DND-41 (cell line): ENCODE measurements around the gene IPO7.

Experiments
- ATAC-seq: fragments of 200-7000 bp; cut with Tn5 transposase; 3 replicates; pipeline ENCODE4 v1.9.1; 2021; ENCODE audit warnings: low read depth; ENCODE audit not compliant: insufficient read depth
- DNase-seq: peaks from one replicate; pipeline ENCODE4 v3.0.0-alpha.2; 2020
- H2AFZ ChIP-seq: 2 replicates; pipeline ENCODE4 v1.6.0; 2012; ENCODE audit warnings: low read depth, low read length
- H3K27ac ChIP-seq: 2 replicates; pipeline ENCODE4 v1.5.1; 2012; ENCODE audit warnings: low read length, inconsistent platforms
- H3K27me3 ChIP-seq: fragments of 200-600 bp; sonication (generic); 2 replicates; pipeline ENCODE4 v1.6.0; 2012; ENCODE audit warnings: low read length, mild to moderate bottlenecking, inconsistent platforms; ENCODE audit not compliant: insufficient read depth, poor library complexity
- H3K36me3 ChIP-seq: 2 replicates; pipeline ENCODE4 v1.5.1; 2012; ENCODE audit warnings: low read length, inconsistent platforms; ENCODE audit not compliant: insufficient read depth
- H3K4me1 ChIP-seq: 2 replicates; pipeline ENCODE4 v1.5.1; 2012; ENCODE audit warnings: mild to moderate bottlenecking, low read length; ENCODE audit not compliant: insufficient read depth
- H3K4me2 ChIP-seq: 2 replicates; pipeline ENCODE4 v1.6.0; 2012; ENCODE audit warnings: mild to moderate bottlenecking, moderate library complexity, low read length, inconsistent platforms; ENCODE audit not compliant: insufficient read depth
- H3K4me3 ChIP-seq, 2 experiments: fragments of 200-600 bp in 1 of 2; shearing (Covaris generic) in 1 of 2; 2 replicates each; pipeline ENCODE4 v1.5.1; 2012 to 2016; ENCODE audit warnings: inconsistent platforms in 2 of 2, low read length in 2 of 2, mild to moderate bottlenecking in 2 of 2, low read depth in 1 of 2, moderate library complexity in 1 of 2
- H3K79me2 ChIP-seq: 2 replicates; pipeline ENCODE4 v1.6.0; 2012; ENCODE audit warnings: low read length, inconsistent platforms; ENCODE audit not compliant: insufficient read depth
- H3K9ac ChIP-seq: 2 replicates; pipeline ENCODE4 v1.6.0; 2012; ENCODE audit warnings: low read depth, mild to moderate bottlenecking, inconsistent platforms, low read length, moderate library complexity
- H3K9me3 ChIP-seq: 2 replicates; pipeline ENCODE4 v1.5.1; 2012; ENCODE audit warnings: low read length, moderate library complexity, mild to moderate bottlenecking, inconsistent platforms; ENCODE audit not compliant: insufficient read depth, severe bottlenecking
- H4K20me1 ChIP-seq: 2 replicates; pipeline ENCODE4 v1.6.0; 2012; ENCODE audit warnings: low read length; ENCODE audit not compliant: insufficient read depth
- CTCF ChIP-seq: IDR thresholded peaks from 2 replicates; pipeline ENCODE4 v1.5.1; 2012; ENCODE audit warnings: borderline replicate concordance, low read length, moderate library complexity, mild to moderate bottlenecking; ENCODE audit not compliant: poor library complexity, severe bottlenecking; ENCODE audit errors: extremely low read depth
- EZH2 ChIP-seq: IDR thresholded peaks from 3 replicates; pipeline ENCODE4 v1.6.1; 2012; ENCODE audit warnings: borderline replicate concordance, low read depth, mild to moderate bottlenecking, moderate library complexity, low read length, inconsistent platforms; ENCODE audit not compliant: severe bottlenecking

The IPO7 gene

GRCh38 chr11:9385327-9385899 is 961 bp downstream of the IPO7 start:
- H2AFZ ChIP-seq, result peak overlapping the region; percentile 95; the same call in 1 of the 2 replicates
- H3K4me2 ChIP-seq, result peak overlapping the region; percentile 89
- H3K9me3 ChIP-seq, result no peaks in the 10 kb centered on the region
- peaks cover 45% of the 10 kb centered on the region for H4K20me1 ChIP-seq
- peak overlapping the region; percentile 98 for H3K9ac ChIP-seq
- ATAC-seq (peak; percentile 38), DNase-seq (peak; percentile 51)
- H3K4me3 ChIP-seq, result peak overlapping the region; percentile 63 to 81
- H3K4me1 ChIP-seq, result peaks cover 41% of the 10 kb centered on the region
- H3K36me3 ChIP-seq, result peaks cover 40% of the 10 kb centered on the region
- H3K79me2 ChIP-seq, result peaks cover 60% of the 10 kb centered on the region
- no peaks in the 10 kb centered on the region for H3K27me3 ChIP-seq
- TF ChIP-seq EZH2, result no peak
- peak; percentile 5 for TF ChIP-seq CTCF
- peak overlapping the region; percentile 95 for H3K27ac ChIP-seq

- H3K79me2 ChIP-seq, result peaks cover 67% of the 10 kb centered on the region
- TF ChIP-seq CTCF, result no peak
- TF ChIP-seq EZH2, result no peak
- H3K36me3 ChIP-seq, result peaks cover 40% of the 10 kb centered on the region
- ATAC-seq (no peak), DNase-seq (no peak)
- H3K27ac ChIP-seq, result peak overlapping the region; percentile 95
- H2AFZ ChIP-seq, result no peak overlapping the region
- H3K4me3 ChIP-seq, result peak overlapping the region; percentile 63 to 81; a peak in 2 of 4 replicates
- H3K9me3 ChIP-seq, result no peaks in the 10 kb centered on the region
- peak overlapping the region; percentile 89 for H3K4me2 ChIP-seq
- peak overlapping the region; percentile 98 for H3K9ac ChIP-seq
- peaks cover 49% of the 10 kb centered on the region for H4K20me1 ChIP-seq
- no peaks in the 10 kb centered on the region for H3K27me3 ChIP-seq
- peaks cover 44% of the 10 kb centered on the region for H3K4me1 ChIP-seq
These were observed 1.6 kb downstream of the IPO7 start for GRCh38 chr11:9386086-9386485.

GRCh38 chr11:9386901-9387300 is 2.4 kb downstream of the IPO7 start:
- Histone ChIP-seq H3K27ac (no peak overlapping the region; the same call in 1 of the 2 replicates), H3K4me2 (peak overlapping the region; percentile 89; the same call in 1 of the 2 replicates), H3K9ac (0 out of 2 replicates have a peak overlapping the region, but pooled peaks have one; percentile 18)

More at GRCh38 chr11:9386901-9387300, 2.4 kb downstream of the IPO7 start:
- Histone ChIP-seq H3K27me3 (no peaks in the 10 kb centered on the region), H3K79me2 (peaks cover 75% of the 10 kb centered on the region), H3K36me3 (peaks cover 43% of the 10 kb centered on the region), H2AFZ (no peak overlapping the region), H3K4me1 (peaks cover 47% of the 10 kb centered on the region), H3K9me3 (no peaks in the 10 kb centered on the region), H3K4me3 (peak overlapping the region in 1 of 2 experiments; percentile 44; a peak in 1 of 4 replicates), H4K20me1 (peaks cover 55% of the 10 kb centered on the region)
- ATAC-seq, result no peak
- DNase-seq, result no peak
- TF ChIP-seq CTCF (no peak), EZH2 (no peak)
